CD14-positive monocyte (primary cell): ENCODE measurements around the gene PTPRN2. TPM values are rescaled to one million over a fixed set of nuclear protein-coding genes. Genes with fewer than 3 reads are reported as not detected.
A peak's percentile ranks its signal among the peaks of the same experiment; 100 is the strongest.

Experiments
- DNase-seq, 3 donors: peaks; one replicate each; pipeline ENCODE4 v3.0.0-alpha.2; 2011 to 2022
- H2AFZ ChIP-seq: 2 replicates; pipeline ENCODE4 v1.6.0; 2012; ENCODE audit warnings: mild to moderate bottlenecking, low read depth, low read length, inconsistent platforms; ENCODE audit not compliant: insufficient read depth, poor library complexity, severe bottlenecking
- H3K27ac ChIP-seq, 2 donors: 1 replicate in 1 of 2; 2 replicates in 1 of 2; pipeline ENCODE4 v1.5.1; 2012 to 2013; ENCODE audit warnings: low read length in 2 of 2, control low read depth in 1 of 2, inconsistent platforms in 1 of 2, low read depth in 1 of 2, mild to moderate bottlenecking in 1 of 2
- H3K27me3 ChIP-seq, 2 donors: one replicate each; pipeline versions ENCODE4 v1.6.0 to v1.6.1; 2011 to 2013; ENCODE audit warnings: low read length in 2 of 2; ENCODE audit not compliant: control insufficient read depth in 2 of 2, insufficient read depth in 2 of 2
- H3K36me3 ChIP-seq, 2 donors: replicated peaks in 1 of 2; 1 replicate in 1 of 2; 2 replicates in 1 of 2; pipeline versions ENCODE4 v1.5.1 to v1.6.1; 2012 to 2013; ENCODE audit warnings: low read length in 2 of 2, control low read depth in 1 of 2, inconsistent platforms in 1 of 2, mild to moderate bottlenecking in 1 of 2; ENCODE audit not compliant: insufficient read depth in 2 of 2, control insufficient read depth in 1 of 2
- H3K4me1 ChIP-seq, 2 donors: 1 replicate in 1 of 2; 2 replicates in 1 of 2; pipeline versions ENCODE4 v1.5.1 to v1.6.1; 2012 to 2013; ENCODE audit warnings: low read length in 2 of 2, control low read depth in 1 of 2, inconsistent platforms in 1 of 2, mild to moderate bottlenecking in 1 of 2, moderate library complexity in 1 of 2; ENCODE audit not compliant: insufficient read depth in 2 of 2, control insufficient read depth in 1 of 2
- H3K4me2 ChIP-seq: replicated peaks from 2 replicates; pipeline ENCODE3; 2012; ENCODE audit warnings: low read length, moderate library complexity, mild to moderate bottlenecking; ENCODE audit not compliant: poor library complexity, severe bottlenecking; ENCODE audit errors: extremely low read depth
- H3K4me3 ChIP-seq, 3 experiments: fragments of 200-600 bp in 1 of 3; sonication (generic) in 1 of 3; replicated peaks in 1 of 3; 1 replicate in 2 of 3; 2 replicates in 1 of 3; pipeline ENCODE4 v1.5.1; 2011 to 2013; ENCODE audit warnings: low read length in 3 of 3, mild to moderate bottlenecking in 3 of 3, control low read depth in 2 of 3, low read depth in 2 of 3, inconsistent platforms in 1 of 3, moderate library complexity in 1 of 3
- H3K79me2 ChIP-seq: 2 replicates; pipeline ENCODE4 v1.6.0; 2012; ENCODE audit warnings: mild to moderate bottlenecking, control low read depth, inconsistent platforms, low read length, moderate library complexity; ENCODE audit not compliant: insufficient read depth
- H3K9ac ChIP-seq: 2 replicates; pipeline ENCODE4 v1.6.0; 2017; ENCODE audit warnings: low read length, mild to moderate bottlenecking; ENCODE audit not compliant: insufficient read depth, poor library complexity, severe bottlenecking
- H3K9me3 ChIP-seq, 2 donors: replicated peaks in 1 of 2; 1 replicate in 1 of 2; 2 replicates in 1 of 2; pipeline versions ENCODE4 v1.5.1 to v1.6.1; 2012 to 2013; ENCODE audit warnings: low read length in 2 of 2, control low read depth in 1 of 2; ENCODE audit not compliant: control insufficient read depth in 1 of 2, insufficient read depth in 1 of 2
- H4K20me1 ChIP-seq: 2 replicates; pipeline ENCODE4 v1.6.0; 2012; ENCODE audit warnings: mild to moderate bottlenecking, low read length, control low read depth, moderate library complexity; ENCODE audit not compliant: insufficient read depth
- H3K27ac Mint-ChIP-seq, 7 donors: one replicate each; pipeline ENCODE4 v1.8.0; 2020; ENCODE audit warnings: mild to moderate bottlenecking in 7 of 7, mixed read lengths in 7 of 7, moderate library complexity in 6 of 7, inconsistent platforms in 2 of 7
- H3K27me3 Mint-ChIP-seq, 3 donors: one replicate each; pipeline ENCODE4 v1.8.0; 2021 to 2022; ENCODE audit warnings: low read depth in 3 of 3, mild to moderate bottlenecking in 3 of 3, mixed read lengths in 3 of 3, moderate library complexity in 3 of 3, inconsistent platforms in 1 of 3
- H3K36me3 Mint-ChIP-seq, 2 donors: one replicate each; pipeline ENCODE4 v1.8.0; 2020; ENCODE audit warnings: mixed read lengths in 2 of 2, inconsistent platforms in 1 of 2, mild to moderate bottlenecking in 1 of 2
- H3K4me1 Mint-ChIP-seq: one replicate; pipeline ENCODE4 v1.8.0; 2020; ENCODE audit warnings: mild to moderate bottlenecking, mixed read lengths
- H3K4me3 Mint-ChIP-seq, 2 donors: one replicate each; pipeline ENCODE4 v1.8.0; 2020; ENCODE audit warnings: mild to moderate bottlenecking in 2 of 2, mixed read lengths in 2 of 2, moderate library complexity in 1 of 2
- H3K9me3 Mint-ChIP-seq, 7 donors: one replicate each; pipeline ENCODE4 v1.8.0; 2020 to 2022; ENCODE audit warnings: mixed read lengths in 7 of 7, mild to moderate bottlenecking in 6 of 7, moderate library complexity in 6 of 7, inconsistent platforms in 2 of 7
- CTCF ChIP-seq: fragments of 200-600 bp; IDR thresholded peaks from one replicate; pipeline ENCODE4 v1.8.0; 2022; ENCODE audit warnings: antibody characterized with exemption, mild to moderate bottlenecking
- WGBS: methylation state at CpG from one replicate; pipeline ENCODE4 v1.1.5; 2013; ENCODE audit warnings: missing lambda C conversion rate; ENCODE audit not compliant: insufficient coverage; 5-methylcytosine and 5-hydroxymethylcytosine counted together
- intact Hi-C, 2 donors: fragments of 100-400 bp; cut with micrococcal nuclease; formaldehyde crosslinking; loops; one replicate each; pipeline versions ENCODE4 v1.15.0 to v1.15.1; 2023
- polyA plus RNA-seq, 3 donors: library from polyadenylated mRNA; depleted of rRNA in 1 of 3; unstranded in 2 of 3; stranded (reverse) in 1 of 3; fragments of 300-500 nt in 2 of 3; fragments of >200 nt in 1 of 3; fragmentation: Illumina TruSeq in 2 of 3; gene quantifications; 1 replicate in 2 of 3; 2 replicates in 1 of 3; pipeline ENCODE4 v1.2.3, GENCODE V29; 2012 to 2021

The PTPRN2 gene
- polyA plus RNA-seq, 3 donors: 0.25 to 1.4 (median 0.97) TPM

GRCh38 chr7:157881048-157881771, 706.4 kb downstream of the PTPRN2 start:
- 90% methylated on average over 3 of the region's 8 CpGs for WGBS
- no peak for DNase-seq
- H3K4me2 ChIP-seq: no peak overlapping the region
- no peak overlapping the region for H3K27ac ChIP-seq
- H3K27me3 ChIP-seq: no peaks in the 10 kb centered on the region
- Mint-ChIP-seq H3K4me1 (no peaks in the 10 kb centered on the region), H3K27me3 (peaks cover 0 to 2% (median 2%) of the 10 kb centered on the region in 3 donors), H3K27ac (peak overlapping the region in 1 of 7 donors; percentile 28), H3K9me3 (peaks cover 0 to 13% (median 4%) of the 10 kb centered on the region in 7 donors), H3K4me3 (no peak overlapping the region), H3K36me3 (no peaks in the 10 kb centered on the region)
- H3K9me3 ChIP-seq: peaks cover 29 to 32% of the 10 kb centered on the region in 2 donors
- no peaks in the 10 kb centered on the region for H4K20me1 ChIP-seq
- H3K4me3 ChIP-seq: no peak overlapping the region
- no peaks in the 10 kb centered on the region for H3K36me3 ChIP-seq
- no peak overlapping the region for H3K9ac ChIP-seq
- H3K79me2 ChIP-seq: no peaks in the 10 kb centered on the region
- TF ChIP-seq CTCF: no peak
- no peak overlapping the region for H2AFZ ChIP-seq
- no peaks in the 10 kb centered on the region for H3K4me1 ChIP-seq
- intact Hi-C loops: no loop called here

DNA sequence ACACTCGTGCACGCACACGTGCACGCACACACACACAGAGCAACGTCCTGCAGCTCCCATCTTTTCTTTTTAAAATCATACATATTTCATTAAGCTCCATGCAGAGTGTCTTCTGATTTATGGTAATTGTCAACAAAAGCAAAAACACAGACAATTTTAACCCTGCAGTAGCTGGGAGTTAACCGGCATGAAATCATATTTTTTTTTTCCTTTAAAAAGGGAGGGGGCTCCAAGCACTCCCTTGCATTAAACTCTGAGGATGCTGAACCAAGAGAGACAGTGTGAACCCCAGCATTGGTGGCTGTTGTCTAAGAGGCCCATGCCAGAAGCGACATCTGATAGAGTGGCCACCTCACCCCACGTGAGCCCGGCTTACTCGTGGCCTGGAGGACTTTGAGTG, 708.2 kb downstream of the PTPRN2 start:
- Mint-ChIP-seq H3K4me1 (peaks cover 10% of the 10 kb centered on the region), H3K4me3 (no peak overlapping the region), H3K36me3 (no peaks in the 10 kb centered on the region), H3K9me3 (peaks cover 0 to 13% (median 2%) of the 10 kb centered on the region in 7 donors), H3K27me3 (peaks cover 2 to 6% (median 5%) of the 10 kb centered on the region in 3 donors), H3K27ac (no peak overlapping the region)
- Histone ChIP-seq H3K79me2 (no peaks in the 10 kb centered on the region), H3K27me3 (no peaks in the 10 kb centered on the region), H3K4me1 (peaks cover 6 to 7% of the 10 kb centered on the region in 2 donors), H4K20me1 (no peaks in the 10 kb centered on the region), H3K9me3 (peaks cover 25% of the 10 kb centered on the region in 2 donors), H3K36me3 (no peaks in the 10 kb centered on the region), H2AFZ (no peak overlapping the region), H3K4me2 (no peak overlapping the region), H3K4me3 (no peak overlapping the region), H3K27ac (no peak overlapping the region), H3K9ac (no peak overlapping the region)
- no peak for TF ChIP-seq CTCF
- intact Hi-C loops: loop anchor here (5.0 to 10.0 kb wide), 3 partner anchors 55 to 447 kb away; no protein-coding TSS in a partner anchor
- DNase-seq: no peak
- WGBS: 83% methylated on average over 2 of the region's 10 CpGs
